NCI-H524 treated with DMSO at 0.1 percent for 48 hours (cell line): ENCODE results near the gene SFSWAP.
"Not testable (repeated sequence)": the region's sequence is repeated elsewhere in the genome, so short reads cannot be mapped to it uniquely, and the experiment has no call there.

Source experiments
- DNase-seq: peaks from one replicate; lab custom pipeline; 2025; lab: John Stamatoyannopoulos, UW

SFSWAP gene

GRCh38 chr12:131710464-131711457 lies at the start of gene SFSWAP:
Gene SFSWAP (plus strand): TSS chr12:131711090. CDS start chr12:131711230, 140 bp downstream.
- DNase-seq: no peak

GRCh38 chr12:131661170-131661985 lies 49.5 kb upstream of the SFSWAP start:
- DNase-seq: not testable (repeated sequence)

- not testable (repeated sequence) for DNase-seq
These were observed 49.0 kb upstream of the SFSWAP start for GRCh38 chr12:131661986-131662288.

GRCh38 chr12:131662346-131662745 lies 48.5 kb upstream of the SFSWAP start:
- DNase-seq: not testable (repeated sequence)

- not testable (repeated sequence) for DNase-seq
These were observed 45.2 kb upstream of the SFSWAP start for GRCh38 chr12:131665666-131666065.

DNA sequence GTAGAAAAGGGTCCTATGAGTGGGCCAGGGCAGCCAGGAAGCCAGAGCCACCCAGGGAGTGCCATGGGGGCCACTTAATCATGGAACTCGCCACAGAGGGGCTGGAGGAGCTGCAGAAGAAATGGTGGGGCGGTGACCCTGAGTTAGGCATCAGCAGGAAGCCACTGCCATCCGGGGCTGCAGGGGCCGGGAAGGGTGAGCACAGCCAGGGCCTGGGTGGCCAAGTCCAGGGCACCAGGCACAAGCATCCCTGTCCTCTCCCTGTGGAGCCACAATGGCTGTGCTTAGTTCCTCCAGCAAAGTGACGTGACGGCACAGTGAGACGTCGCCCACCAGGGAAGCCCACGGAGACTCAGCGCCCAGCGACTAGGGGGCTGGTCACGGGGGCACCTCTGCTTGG lies 44.4 kb upstream of the SFSWAP start:
- not testable (repeated sequence) for DNase-seq

GRCh38 chr12:131666978-131667601 lies 43.8 kb upstream of the SFSWAP start:
- DNase-seq: not testable (repeated sequence)

DNA sequence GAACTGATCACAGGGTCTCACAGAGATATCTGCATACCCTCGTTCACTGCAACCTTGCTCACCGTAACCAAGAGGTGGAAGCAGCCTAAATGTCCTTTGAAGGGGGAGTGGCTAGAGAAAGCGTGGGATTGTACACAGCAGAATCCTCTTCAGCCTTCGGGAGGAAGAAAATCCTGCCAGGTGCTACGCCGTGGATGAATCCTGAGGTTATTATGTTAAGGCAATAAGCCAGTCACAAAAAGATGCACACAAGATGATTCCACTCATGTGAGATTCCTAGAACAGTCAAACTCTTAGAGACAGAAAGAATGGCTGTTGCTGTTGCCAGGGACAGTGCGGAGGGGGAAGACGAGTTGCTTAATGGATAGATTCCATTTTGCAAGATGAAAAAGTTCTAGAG lies 39.6 kb upstream of the SFSWAP start:
- no peak for DNase-seq

DNA sequence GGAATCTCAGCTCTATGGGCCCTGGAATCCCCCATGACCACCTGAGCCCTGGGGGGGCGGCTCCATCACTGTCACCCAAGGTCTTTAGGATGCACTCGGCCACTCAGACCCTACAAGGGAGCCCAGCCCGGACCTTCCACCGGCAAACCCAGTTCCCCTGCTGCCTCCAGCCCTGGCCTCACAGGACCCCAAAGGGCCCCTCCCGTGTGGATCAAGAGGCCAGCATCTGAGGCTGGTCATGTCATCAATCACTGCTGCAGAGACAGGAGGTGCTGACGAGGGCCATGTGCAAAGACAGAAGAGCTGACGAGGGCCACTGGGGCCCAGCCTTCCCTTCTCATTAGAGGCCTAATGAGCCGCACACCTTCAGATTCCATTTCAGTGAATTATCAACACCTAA lies 39.0 kb upstream of the SFSWAP start:
- DNase-seq: no peak

DNA sequence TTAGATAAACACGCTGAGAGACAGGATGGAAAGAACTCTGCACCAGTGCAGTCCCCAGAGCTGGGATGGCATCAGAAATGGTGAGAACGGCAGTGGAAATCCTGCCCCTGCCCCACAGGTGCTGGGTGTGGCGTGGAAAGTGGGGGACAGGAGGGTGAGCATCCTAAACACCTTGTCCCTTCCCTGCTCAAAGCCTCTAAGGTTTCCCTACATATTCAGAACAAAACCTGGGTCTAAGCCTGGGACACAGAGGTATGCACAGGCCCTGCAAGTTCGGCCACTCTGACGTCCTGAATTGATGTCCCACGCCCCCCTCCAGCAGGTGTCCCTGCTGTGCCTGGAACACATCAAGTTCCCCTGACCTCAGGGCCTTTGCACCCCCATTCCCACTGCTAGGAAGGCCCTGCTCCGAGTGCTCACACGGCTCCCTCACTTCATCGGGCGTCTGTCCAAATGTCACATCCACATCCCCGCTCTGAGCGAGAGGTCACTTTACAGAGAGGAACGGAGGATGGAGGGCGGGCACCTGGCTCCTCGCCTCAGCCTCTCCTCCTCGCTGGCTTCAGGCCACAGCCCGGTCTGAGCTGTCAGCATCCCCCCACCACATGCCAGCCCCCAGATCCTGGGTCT lies 38.5 kb upstream of the SFSWAP start:
- DNase-seq: no peak

- no peak for DNase-seq
These were observed 37.7 kb upstream of the SFSWAP start for GRCh38 chr12:131672941-131673887.

GRCh38 chr12:131673888-131674257 lies 37.0 kb upstream of the SFSWAP start:
- no peak for DNase-seq

GRCh38 chr12:131674373-131674772 lies 36.5 kb upstream of the SFSWAP start:
- DNase-seq: no peak

DNA sequence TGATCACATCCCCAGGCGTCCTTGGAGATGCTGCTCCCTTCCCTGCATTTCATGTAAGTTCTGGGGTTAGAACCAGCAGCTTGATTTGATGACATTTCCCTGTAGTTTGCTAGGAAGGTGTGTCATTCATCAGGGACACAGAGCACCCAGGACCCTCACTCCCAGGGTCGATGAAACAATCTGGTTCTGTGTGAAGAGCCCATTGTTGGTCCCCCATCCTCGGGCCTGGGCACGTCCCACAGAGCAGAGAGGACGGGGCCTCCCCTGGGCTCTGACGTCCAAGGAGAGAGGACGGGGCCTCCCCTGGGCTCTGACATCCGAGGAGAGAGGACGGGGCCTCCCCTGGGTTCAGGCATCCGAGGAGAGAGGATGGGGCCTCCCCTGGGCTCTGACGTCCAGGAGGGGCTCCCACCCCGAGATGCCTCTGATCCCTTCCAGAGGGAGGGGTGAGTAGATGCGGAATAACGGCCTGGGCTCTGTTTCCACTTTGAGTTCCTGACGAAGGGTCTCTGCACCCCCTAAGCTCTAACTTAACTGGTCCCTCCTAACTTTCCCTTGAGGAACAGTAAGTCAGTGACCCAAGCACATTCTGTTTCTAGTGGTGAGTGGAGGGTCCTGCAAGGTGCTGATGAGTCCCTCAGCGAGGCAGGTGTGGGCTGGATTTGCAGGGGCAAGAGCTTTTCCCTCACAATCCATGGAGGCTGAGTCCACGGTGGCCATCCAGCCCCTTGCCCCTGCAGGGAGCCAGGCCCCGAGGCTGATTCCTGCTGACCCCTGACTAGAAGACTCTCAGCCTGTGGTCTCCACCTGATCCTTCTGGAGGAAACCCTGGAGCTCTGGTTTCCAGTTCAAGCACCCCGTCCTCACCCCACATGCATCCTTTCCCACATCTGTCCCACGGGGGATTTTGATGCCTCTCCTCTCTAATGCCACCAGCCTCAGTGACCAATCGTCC lies 35.5 kb upstream of the SFSWAP start:
- no peak for DNase-seq

DNA sequence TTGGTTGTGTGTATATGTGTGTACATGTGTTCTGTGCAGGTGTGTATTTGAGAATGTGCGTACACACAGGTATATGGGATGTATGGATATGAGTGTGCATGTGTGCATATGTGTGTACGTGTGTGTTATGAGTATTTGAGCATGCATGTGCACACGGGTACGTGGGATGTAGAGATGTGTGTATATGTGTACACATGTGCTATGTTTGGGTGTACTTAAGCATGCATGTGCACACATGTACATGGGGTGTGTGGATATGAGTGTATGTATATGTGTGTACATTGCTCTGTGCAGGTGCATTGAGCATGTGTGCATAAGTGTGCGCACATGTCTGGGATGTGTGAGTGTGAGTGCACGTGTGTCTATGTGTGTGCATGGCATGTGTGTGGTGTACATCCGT lies 34.3 kb upstream of the SFSWAP start:
- no peak for DNase-seq

DNA sequence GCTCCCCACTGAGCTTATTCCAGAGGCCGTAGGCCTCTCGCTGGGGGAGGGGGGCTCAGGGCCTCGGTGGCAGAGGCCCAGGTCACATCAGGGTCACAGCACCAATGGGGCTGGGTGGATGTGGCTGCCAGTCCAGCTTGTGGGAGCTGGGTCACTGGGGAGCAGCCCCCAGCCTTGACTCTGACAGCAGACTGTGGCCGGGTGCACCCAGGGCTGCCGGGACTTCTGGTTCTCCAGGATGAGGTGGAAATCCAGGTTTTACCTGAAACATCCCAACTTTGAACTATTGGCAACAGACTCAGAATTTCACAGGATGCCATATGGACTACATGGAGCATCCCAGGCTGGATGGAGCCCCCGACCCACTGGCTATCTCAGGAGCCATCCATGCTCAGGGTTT lies 33.8 kb upstream of the SFSWAP start:
- not testable (repeated sequence) for DNase-seq

GRCh38 chr12:131677699-131678098 lies 33.2 kb upstream of the SFSWAP start:
- DNase-seq: no peak

- DNase-seq: not testable (repeated sequence)
These were observed 32.3 kb upstream of the SFSWAP start for GRCh38 chr12:131678389-131679181.

GRCh38 chr12:131679186-131679585 lies 31.7 kb upstream of the SFSWAP start:
- DNase-seq: not testable (repeated sequence)
